ENCODE data around the gene DCLRE1A. TPM values are rescaled to one million over a fixed set of nuclear protein-coding genes. Genes with fewer than 3 reads are reported as not detected.

The DCLRE1A gene
- total and polyA plus RNA-seq, 2 experiments from 2014 or later: 6.1 to 13.8 TPM

- Histone ChIP-seq H3K36me3 (ENCODE audit: insufficient read depth) (no peaks in the 10 kb centered on the region), H3K4me2 (no peak overlapping the region), H3K27ac (ENCODE audit: low read depth) (no peak overlapping the region), H3K4me3 (no peak overlapping the region), H3K9me2 (ENCODE audit: insufficient read depth) (peaks cover 4% of the 10 kb centered on the region; the same call in 1 of the 2 replicates), H4K20me1 (replicated peaks; ENCODE audit: insufficient read depth) (no peaks in the 10 kb centered on the region), H3K79me2 (replicated peaks; ENCODE audit: insufficient read depth) (no peaks in the 10 kb centered on the region), H3K27me3 (ENCODE audit: insufficient read depth) (no peaks in the 10 kb centered on the region), H3K4me1 (ENCODE audit: insufficient read depth) (no peaks in the 10 kb centered on the region), H2AFZ (peak overlapping the region; percentile 94), H3F3A (replicated peaks; ENCODE audit: low read depth) (no peaks in the 10 kb centered on the region)
- Mint-ChIP-seq H3K4me1 (peaks cover 3% of the 10 kb centered on the region; the same call in 1 of the 3 replicates), H3K27ac (peak overlapping the region; percentile 73; the same call in 1 of the 2 replicates), H3K9me3 (peaks cover 4% of the 10 kb centered on the region; the same call in 2 of the 3 replicates), H3K4me3 (no peak overlapping the region), H3K27me3 (ENCODE audit: insufficient read depth, low read depth, poor library complexity) (peaks cover 3% of the 10 kb centered on the region), H3K36me3 (ENCODE audit: low read depth) (peaks cover 3% of the 10 kb centered on the region; the same call in 1 of the 3 replicates)
- TF ChIP-seq JUNB (IDR thresholded peaks at IDR 0.05; ENCODE audit: unreplicated experiment) (no peak), CREB1 (CRISPR knock-in tag; IDR thresholded peaks at IDR 0.05; ENCODE audit: low read depth) (no peak), REST (IDR thresholded peaks at IDR 0.05; ENCODE audit: unreplicated experiment) (no peak), ZNF331 (CRISPR knock-in tag; IDR thresholded peaks at IDR 0.05; ENCODE audit: low read depth) (no peak), EZH2phosphoT487 (IDR thresholded peaks at IDR 0.05; ENCODE audit: unreplicated experiment) (no peak), STAT1 (IDR thresholded peaks at IDR 0.05; ENCODE audit: unreplicated experiment) (no peak)
- TF ChIP-seq, protein P1, sequence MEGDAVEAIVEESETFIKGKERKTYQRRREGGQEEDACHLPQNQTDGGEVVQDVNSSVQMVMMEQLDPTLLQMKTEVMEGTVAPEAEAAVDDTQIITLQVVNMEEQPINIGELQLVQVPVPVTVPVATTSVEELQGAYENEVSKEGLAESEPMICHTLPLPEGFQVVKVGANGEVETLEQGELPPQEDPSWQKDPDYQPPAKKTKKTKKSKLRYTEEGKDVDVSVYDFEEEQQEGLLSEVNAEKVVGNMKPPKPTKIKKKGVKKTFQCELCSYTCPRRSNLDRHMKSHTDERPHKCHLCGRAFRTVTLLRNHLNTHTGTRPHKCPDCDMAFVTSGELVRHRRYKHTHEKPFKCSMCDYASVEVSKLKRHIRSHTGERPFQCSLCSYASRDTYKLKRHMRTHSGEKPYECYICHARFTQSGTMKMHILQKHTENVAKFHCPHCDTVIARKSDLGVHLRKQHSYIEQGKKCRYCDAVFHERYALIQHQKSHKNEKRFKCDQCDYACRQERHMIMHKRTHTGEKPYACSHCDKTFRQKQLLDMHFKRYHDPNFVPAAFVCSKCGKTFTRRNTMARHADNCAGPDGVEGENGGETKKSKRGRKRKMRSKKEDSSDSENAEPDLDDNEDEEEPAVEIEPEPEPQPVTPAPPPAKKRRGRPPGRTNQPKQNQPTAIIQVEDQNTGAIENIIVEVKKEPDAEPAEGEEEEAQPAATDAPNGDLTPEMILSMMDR (conservative IDR thresholded peaks at IDR 0.05; ENCODE audit: low read depth in 2 of 2): no peak
- ATAC-seq (no peak), DNase-seq (ENCODE audit: low spot score) (no peak)
These were observed 65.2 kb downstream of the DCLRE1A start for GRCh38 chr10:113788604-113789083.

Small RNAs within 50 kb of the gene (small RNA-seq; reads per million reads assigned to genes)
- not detected for gene RF00560 (ENCODE audit: low replicate concordance)

Other genes starting within 250 kb of the DCLRE1A start
- not detected in 2 replicates for gene NRAP, start 190.0 kb downstream of the DCLRE1A start, total RNA-seq (2014; rRNA removed; shearing (Covaris generic))
- gene NRAP, start 190.0 kb downstream of the DCLRE1A start, polyA plus RNA-seq (2016; fragmentation: Nextera tagmentation; extraction: Ambion mirVana): not detected in 2 replicates
- 5.7 and 7.0 TPM in 2 replicates for gene CASP7, start 174.2 kb downstream of the DCLRE1A start, total RNA-seq (2014; rRNA removed; shearing (Covaris generic))
- 2.1 and 2.5 TPM in 2 replicates for gene CASP7, start 174.2 kb downstream of the DCLRE1A start, polyA plus RNA-seq (2016; fragmentation: Nextera tagmentation; extraction: Ambion mirVana)
- gene PLEKHS1, start 102.4 kb downstream of the DCLRE1A start, total RNA-seq (2014; rRNA removed; shearing (Covaris generic)): not detected in 2 replicates
- gene PLEKHS1, start 102.4 kb downstream of the DCLRE1A start, polyA plus RNA-seq (2016; fragmentation: Nextera tagmentation; extraction: Ambion mirVana): not detected in 2 replicates
- 20.2 and 28.1 TPM in 2 replicates for gene NHLRC2, start 579 bp upstream of the DCLRE1A start, total RNA-seq (2014; rRNA removed; shearing (Covaris generic))
- gene NHLRC2, start 579 bp upstream of the DCLRE1A start, polyA plus RNA-seq (2016; fragmentation: Nextera tagmentation; extraction: Ambion mirVana): 13.0 and 15.5 TPM in 2 replicates
- gene ADRB1, start 189.8 kb upstream of the DCLRE1A start, total RNA-seq (2014; rRNA removed; shearing (Covaris generic)): 0.24 and 0.39 TPM in 2 replicates
- gene ADRB1, start 189.8 kb upstream of the DCLRE1A start, polyA plus RNA-seq (2016; fragmentation: Nextera tagmentation; extraction: Ambion mirVana): 0.14 and 0.23 TPM in 2 replicates

Measured in GM23338 (cell line).